OCI-LY1 (cell line): Measurements from ENCODE around the gene FCHO1.
"Not testable (repeated sequence)": the region's sequence is repeated elsewhere in the genome, so short reads cannot be mapped to it uniquely, and the experiment has no call there.

Experiments used
- H2AFZ ChIP-seq: fragments of 200-600 bp; sonication (generic), shearing (Covaris generic); 2 replicates; pipeline ENCODE4 v1.6.0; 2014; ENCODE audit warnings: antibody characterized with exemption, mild to moderate bottlenecking, low read length
- H3F3A ChIP-seq: fragments of 200-600 bp; sonication (generic), shearing (Covaris generic); 2 replicates; pipeline ENCODE4 v1.6.0; 2014; ENCODE audit warnings: mild to moderate bottlenecking, antibody characterized with exemption, low read length, moderate library complexity; ENCODE audit not compliant: insufficient read depth
- H3K27ac ChIP-seq: fragments of 200-600 bp; sonication (generic); 2 replicates; pipeline ENCODE4 v1.5.1; 2014; ENCODE audit warnings: low read length, mixed run types, mild to moderate bottlenecking, low read depth; ENCODE audit not compliant: poor library complexity, severe bottlenecking
- H3K27me3 ChIP-seq: fragments of 200-600 bp; sonication (generic); 2 replicates; pipeline ENCODE4 v1.6.0; 2014; ENCODE audit warnings: antibody characterized with exemption, mild to moderate bottlenecking, low read length, moderate library complexity; ENCODE audit not compliant: insufficient read depth
- H3K36me3 ChIP-seq: fragments of 200-600 bp; sonication (generic); 2 replicates; pipeline ENCODE4 v1.6.1; 2014; ENCODE audit warnings: mild to moderate bottlenecking, antibody characterized with exemption, low read length, moderate library complexity, mixed read lengths; ENCODE audit not compliant: insufficient read depth
- H3K4me1 ChIP-seq: fragments of 200-600 bp; sonication (generic); 2 replicates; pipeline ENCODE4 v1.5.1; 2014; ENCODE audit warnings: mild to moderate bottlenecking, low read length, moderate library complexity; ENCODE audit not compliant: insufficient read depth, severe bottlenecking
- H3K4me2 ChIP-seq: fragments of 200-600 bp; sonication (generic), shearing (Covaris generic); 2 replicates; pipeline ENCODE4 v1.6.1; 2014; ENCODE audit warnings: low read length
- H3K4me3 ChIP-seq: fragments of 200-600 bp; sonication (generic); 2 replicates; pipeline ENCODE4 v1.5.1; 2014; ENCODE audit warnings: low read length, low read depth, mild to moderate bottlenecking, mixed read lengths; ENCODE audit not compliant: poor library complexity, severe bottlenecking
- H3K79me2 ChIP-seq: fragments of 200-600 bp; shearing (Covaris generic); 2 replicates; pipeline ENCODE4 v1.6.1; 2016; ENCODE audit warnings: mixed run types, low read length, mixed read lengths; ENCODE audit not compliant: insufficient read depth
- H3K9ac ChIP-seq: fragments of 200-600 bp; sonication (generic), shearing (Covaris generic); 2 replicates; pipeline ENCODE4 v1.6.1; 2014; ENCODE audit warnings: mild to moderate bottlenecking, low read length, mixed read lengths
- H3K9me2 ChIP-seq: fragments of 200-600 bp; sonication (generic), shearing (Covaris generic); 2 replicates; pipeline ENCODE4 v1.6.1; 2014; ENCODE audit warnings: low read depth, mild to moderate bottlenecking, low read length, mixed read lengths
- H3K9me3 ChIP-seq: fragments of 200-600 bp; shearing (Covaris generic); 2 replicates; pipeline ENCODE4 v1.6.1; 2014; ENCODE audit warnings: low read length, mixed read lengths
- H4K20me1 ChIP-seq: fragments of 200-600 bp; sonication (generic), shearing (Covaris generic); 2 replicates; pipeline ENCODE4 v1.6.0; 2016; ENCODE audit warnings: mild to moderate bottlenecking, low read length; ENCODE audit not compliant: insufficient read depth
- CTCF ChIP-seq: fragments of 200-600 bp; sonication (generic), shearing (Covaris generic); IDR thresholded peaks from 2 replicates; pipeline ENCODE4 v1.5.1; 2017; ENCODE audit warnings: mild to moderate bottlenecking, antibody characterized with exemption, low read length, moderate library complexity, mixed read lengths
- EZH2 ChIP-seq: fragments of 200-600 bp; sonication (generic), shearing (Covaris generic); IDR thresholded peaks from 2 replicates; pipeline ENCODE4 v1.8.0; 2017; ENCODE audit warnings: borderline replicate concordance, mixed run types, mild to moderate bottlenecking, antibody characterized with exemption, low read length, moderate library complexity, mixed read lengths

The FCHO1 gene

DNA sequence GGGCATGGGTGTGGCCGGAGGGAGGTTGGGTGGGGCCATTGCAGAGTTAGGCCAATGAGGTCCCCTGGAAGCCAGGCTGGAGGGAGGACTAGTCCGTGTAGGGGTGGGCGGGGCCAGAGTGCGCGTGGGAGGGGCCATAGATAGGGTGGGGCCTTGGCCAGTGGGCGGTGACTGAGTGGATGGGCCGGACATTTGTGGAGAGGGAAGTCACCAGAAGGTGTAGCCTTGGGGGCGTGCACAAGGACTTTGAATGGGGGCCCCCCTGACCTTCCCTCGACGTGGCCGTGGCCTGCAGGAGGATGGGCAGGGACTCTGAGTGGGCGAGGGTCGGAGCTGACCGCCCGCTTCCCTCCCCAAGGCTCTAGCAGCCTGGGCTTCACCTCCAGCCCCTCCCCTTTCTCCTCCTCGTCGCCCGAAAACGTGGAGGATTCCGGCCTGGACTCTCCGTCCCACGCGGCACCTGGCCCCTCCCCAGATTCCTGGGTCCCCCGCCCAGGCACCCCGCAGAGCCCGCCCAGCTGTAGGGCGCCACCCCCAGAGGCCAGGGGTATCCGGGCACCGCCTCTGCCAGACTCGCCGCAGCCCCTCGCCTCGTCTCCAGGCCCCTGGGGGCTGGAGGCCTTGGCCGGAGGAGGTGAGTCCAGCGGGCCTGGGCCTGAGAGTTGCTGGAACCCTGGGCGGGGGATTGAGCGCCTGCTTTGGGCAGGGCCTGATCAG, 27.1 kb downstream of the FCHO1 start:
- peaks cover 12% of the 10 kb centered on the region for H3K4me1 ChIP-seq
- no peak overlapping the region for H3K9ac ChIP-seq
- no peak for TF ChIP-seq EZH2
- no peak for TF ChIP-seq CTCF
- no peaks in the 10 kb centered on the region for H3F3A ChIP-seq
- H4K20me1 ChIP-seq: no peaks in the 10 kb centered on the region
- H3K27ac ChIP-seq: no peak overlapping the region
- no peak overlapping the region for H3K4me2 ChIP-seq
- H3K27me3 ChIP-seq: no peaks in the 10 kb centered on the region
- H3K9me3 ChIP-seq: no peaks in the 10 kb centered on the region
- H3K4me3 ChIP-seq: no peak overlapping the region
- H3K9me2 ChIP-seq: no peaks in the 10 kb centered on the region
- H2AFZ ChIP-seq: no peak overlapping the region
- no peaks in the 10 kb centered on the region for H3K79me2 ChIP-seq
- peaks cover 57% of the 10 kb centered on the region for H3K36me3 ChIP-seq

DNA sequence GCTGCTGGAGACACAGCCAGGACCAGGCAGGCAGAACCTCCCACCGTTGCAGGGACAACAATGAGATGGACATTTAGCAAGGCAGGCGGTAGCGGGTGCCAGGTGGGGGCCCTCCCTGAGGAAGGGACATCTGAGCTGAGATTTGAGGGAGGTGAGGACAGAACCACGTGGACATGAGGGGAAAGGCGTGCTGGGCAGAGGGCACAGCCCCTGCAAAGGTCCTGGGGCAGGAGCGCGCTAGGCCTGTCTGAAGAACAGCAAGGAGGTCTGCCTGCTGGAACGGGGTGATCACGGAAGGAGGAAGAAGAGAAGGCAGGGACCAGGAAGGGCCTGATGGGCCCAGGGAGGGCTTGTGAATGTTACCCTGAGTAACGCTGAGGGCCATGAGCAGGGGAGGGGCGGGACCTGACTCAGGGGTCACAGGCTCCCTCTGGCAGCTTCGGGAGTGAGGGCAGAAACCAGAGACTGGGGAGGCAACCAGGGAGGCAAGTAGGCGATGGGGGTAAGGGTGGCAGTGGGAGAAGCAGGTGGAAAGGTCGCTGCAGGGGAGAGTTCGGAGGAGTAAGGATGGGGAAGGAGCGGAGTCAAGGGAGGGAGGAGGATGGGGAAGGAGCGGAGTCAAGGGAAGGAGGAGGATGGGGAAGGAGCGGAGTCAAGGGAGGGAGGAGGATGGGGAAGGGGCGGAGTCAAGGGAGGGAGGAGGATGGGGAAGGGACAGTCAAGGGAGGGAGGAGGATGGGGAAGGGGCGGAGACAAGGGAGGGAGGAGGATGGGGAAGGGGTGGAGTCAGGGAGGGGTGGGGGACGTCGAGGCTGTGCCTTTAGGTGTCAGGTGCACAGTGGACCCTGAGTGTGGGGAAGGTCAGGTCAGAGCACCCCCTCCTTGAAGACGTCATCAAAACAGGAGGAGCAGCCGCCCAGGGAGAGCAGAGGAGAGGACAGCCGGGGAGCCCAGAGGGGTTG, 28.0 kb downstream of the FCHO1 start:
- no peak overlapping the region for H3K4me2 ChIP-seq
- H2AFZ ChIP-seq: no peak overlapping the region
- no peak overlapping the region for H3K4me3 ChIP-seq
- H3K36me3 ChIP-seq: peaks cover 59% of the 10 kb centered on the region
- H3K27ac ChIP-seq: no peak overlapping the region
- H3K27me3 ChIP-seq: no peaks in the 10 kb centered on the region
- no peaks in the 10 kb centered on the region for H3K9me3 ChIP-seq
- no peak overlapping the region for H3K9ac ChIP-seq
- peaks cover 12% of the 10 kb centered on the region for H3K4me1 ChIP-seq
- H4K20me1 ChIP-seq: no peaks in the 10 kb centered on the region
- H3F3A ChIP-seq: no peaks in the 10 kb centered on the region
- H3K79me2 ChIP-seq: no peaks in the 10 kb centered on the region
- no peaks in the 10 kb centered on the region for H3K9me2 ChIP-seq
- TF ChIP-seq CTCF: no peak
- no peak for TF ChIP-seq EZH2

DNA sequence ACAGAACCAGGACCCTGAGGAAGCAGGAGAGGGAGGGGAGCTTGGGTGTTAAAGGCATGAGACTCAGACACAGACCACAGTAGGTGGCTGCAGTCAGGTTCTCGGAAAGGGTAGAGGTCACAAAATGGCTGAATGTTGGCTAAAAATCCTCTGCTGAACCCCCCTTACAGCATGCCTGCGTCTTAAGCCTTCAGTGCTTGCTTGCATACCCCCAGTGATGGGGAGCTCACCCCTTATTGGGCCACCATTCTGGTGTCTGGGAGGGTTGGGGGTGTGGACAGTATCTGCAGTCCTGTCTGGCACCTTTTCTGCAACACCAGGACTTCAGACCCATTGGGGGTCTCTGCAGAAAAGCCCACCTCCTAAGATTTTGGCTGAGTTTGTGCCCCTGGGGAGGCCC, 29.5 kb downstream of the FCHO1 start:
- no peaks in the 10 kb centered on the region for H3F3A ChIP-seq
- H4K20me1 ChIP-seq: no peaks in the 10 kb centered on the region
- no peak for TF ChIP-seq CTCF
- no peak for TF ChIP-seq EZH2
- no peak overlapping the region for H3K4me3 ChIP-seq
- no peaks in the 10 kb centered on the region for H3K9me3 ChIP-seq
- H3K4me1 ChIP-seq: peaks cover 10% of the 10 kb centered on the region
- H3K79me2 ChIP-seq: no peaks in the 10 kb centered on the region
- no peak overlapping the region for H3K4me2 ChIP-seq
- H3K27me3 ChIP-seq: no peaks in the 10 kb centered on the region
- no peak overlapping the region for H3K9ac ChIP-seq
- H3K27ac ChIP-seq: no peak overlapping the region
- H3K36me3 ChIP-seq: peaks cover 50% of the 10 kb centered on the region
- H2AFZ ChIP-seq: no peak overlapping the region
- H3K9me2 ChIP-seq: no peaks in the 10 kb centered on the region

GRCh38 chr19:17783721-17784120, 32.4 kb downstream of the FCHO1 start:
- H3K9ac ChIP-seq, H4K20me1 ChIP-seq, H3F3A ChIP-seq, H3K9me3 ChIP-seq, H3K4me3 ChIP-seq, H3K27me3 ChIP-seq, H3K79me2 ChIP-seq, H3K4me2 ChIP-seq, H3K27ac ChIP-seq, H2AFZ ChIP-seq, H3K4me1 ChIP-seq, H3K9me2 ChIP-seq: not testable (repeated sequence)
- peaks cover 43% of the 10 kb centered on the region for H3K36me3 ChIP-seq
